HG02981 (cell line): Measurements from ENCODE around the gene TRIO.

Experiments used
- ATAC-seq: cut with Tn5 transposase; IDR thresholded peaks from one replicate; pipeline ENCODE4 v1.9.1; 2021; ENCODE audit warnings: mild to moderate bottlenecking, moderate library complexity; ENCODE audit not compliant: unreplicated experiment

Gene TRIO

DNA sequence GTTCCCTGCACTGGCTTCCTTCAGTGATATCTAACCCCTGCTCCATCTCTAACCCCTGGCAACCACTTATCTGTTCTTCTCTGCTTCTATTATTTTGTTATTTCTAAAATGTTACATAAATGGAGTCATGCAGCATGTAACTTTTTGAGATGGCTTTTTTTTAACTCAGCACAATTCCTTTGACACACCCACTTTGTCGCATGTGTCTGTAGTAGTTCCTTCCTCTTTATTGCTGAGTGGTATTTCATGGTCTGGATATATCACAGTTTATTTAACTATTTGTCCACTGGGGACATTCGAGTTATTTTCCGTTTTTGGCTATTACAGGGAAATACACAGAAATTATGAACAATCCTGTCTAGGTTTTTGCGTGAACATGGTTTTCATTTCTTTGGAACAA is 200.2 kb downstream of the TRIO start:
- no peak for ATAC-seq

DNA sequence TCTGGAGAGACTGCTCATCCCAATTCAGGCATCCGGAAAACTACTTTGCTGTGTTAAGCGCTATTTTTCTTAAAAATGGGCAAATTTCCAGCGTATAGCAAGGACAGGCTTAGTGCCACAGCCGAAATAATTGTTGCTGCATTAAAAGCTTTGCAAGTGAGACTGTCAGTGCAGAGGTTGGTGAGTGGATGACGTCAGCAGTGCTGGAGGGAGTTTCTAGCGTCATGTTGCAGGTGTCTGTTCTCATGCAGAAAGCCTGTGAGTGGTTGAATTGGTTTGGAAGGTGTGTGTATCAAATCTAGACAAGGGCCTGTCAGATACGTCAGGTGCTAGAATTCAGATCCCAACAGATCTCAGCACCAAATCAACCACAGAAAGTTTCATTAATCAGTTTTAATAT is 204.4 kb downstream of the TRIO start:
- no peak for ATAC-seq

DNA sequence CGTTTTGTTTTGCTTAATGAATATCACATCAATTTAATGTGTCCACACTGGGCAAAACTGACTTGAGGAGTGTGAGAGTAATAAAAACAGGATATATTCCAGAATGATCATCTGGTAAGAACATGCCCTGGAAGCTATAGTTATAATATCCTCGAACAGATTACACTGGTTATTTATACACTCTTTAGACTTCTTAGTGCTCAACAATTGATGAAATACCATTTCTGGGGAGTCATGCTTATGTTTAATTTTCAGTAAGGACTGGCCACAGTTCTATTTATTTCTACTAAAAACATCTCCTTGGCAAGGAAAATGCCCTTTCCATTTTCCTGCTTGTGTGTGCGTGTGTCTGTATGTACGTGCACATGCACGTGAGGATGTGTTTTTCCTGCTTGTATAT is 205.0 kb downstream of the TRIO start:
- no peak for ATAC-seq

GRCh38 chr5:14349029-14349428 is 205.9 kb downstream of the TRIO start:
- ATAC-seq, result no peak

DNA sequence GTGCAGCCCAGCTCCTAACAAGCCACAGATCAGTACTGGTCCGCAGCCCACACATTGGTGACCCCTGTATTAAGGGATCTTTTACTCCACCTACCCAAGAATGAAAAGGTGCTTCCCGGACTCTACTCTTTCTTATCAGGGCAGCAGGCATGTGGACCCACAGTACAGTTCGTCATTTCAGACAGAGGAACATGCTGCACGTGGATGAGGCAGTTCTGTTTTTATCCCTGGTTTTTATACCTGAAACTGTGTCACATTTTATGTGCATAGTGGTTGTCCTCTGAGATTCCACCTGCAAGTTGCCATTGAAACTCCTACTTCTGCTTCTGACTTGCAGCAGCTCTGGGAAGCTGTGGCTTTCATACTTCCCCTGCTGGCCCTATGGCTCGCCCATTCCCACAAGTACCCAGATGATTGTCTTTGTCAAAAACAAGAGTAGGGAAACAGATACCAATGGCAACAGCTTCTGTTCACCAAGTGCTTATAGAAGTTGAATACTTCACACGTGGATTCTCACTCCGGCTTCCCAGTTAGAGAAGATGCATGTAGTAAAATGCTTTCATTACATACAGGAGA is 208.0 kb downstream of the TRIO start:
- ATAC-seq, result no peak

DNA sequence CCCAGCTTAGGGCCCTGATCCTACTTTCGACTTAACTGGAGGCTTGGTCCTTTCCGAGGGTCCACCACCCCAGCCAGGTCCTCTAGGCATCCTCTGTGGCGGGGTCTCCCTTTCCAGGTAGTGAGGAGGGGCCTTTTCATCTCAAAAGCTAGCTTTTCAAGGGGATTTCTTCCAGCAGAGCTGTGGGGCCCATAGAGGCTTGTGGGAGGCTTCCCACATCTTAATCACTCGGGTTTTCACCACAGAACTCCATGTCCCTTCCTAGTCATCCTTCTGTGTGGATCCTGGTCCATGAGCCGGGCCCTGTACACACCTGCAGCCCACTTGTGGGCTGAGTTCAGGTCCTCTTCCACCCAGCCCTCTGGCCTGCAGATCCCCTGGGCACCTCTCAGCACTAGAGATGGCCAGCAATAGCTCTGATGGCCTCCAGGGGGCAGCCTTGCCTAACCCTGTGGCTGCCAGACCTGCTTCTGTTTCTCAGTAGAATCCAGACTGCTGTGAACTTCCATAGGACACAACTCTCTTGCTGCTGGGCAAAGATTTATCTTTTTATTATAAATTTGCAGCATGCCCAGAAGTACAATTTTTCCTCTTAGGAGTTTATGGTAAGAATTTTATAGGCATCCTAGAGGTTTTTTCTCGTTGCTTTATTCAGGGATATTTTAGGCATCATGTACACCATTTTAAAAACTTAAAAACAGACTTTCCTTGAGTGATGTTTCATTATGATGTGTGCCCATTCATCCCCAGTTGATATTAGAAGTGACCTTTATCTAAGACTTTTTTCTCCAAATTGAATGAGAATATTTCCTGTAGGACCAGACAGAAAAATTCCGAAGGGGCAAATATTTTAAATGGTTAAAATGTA is 208.9 kb downstream of the TRIO start:
- peak; percentile 83 for ATAC-seq

GRCh38 chr5:14353726-14354474 is 210.8 kb downstream of the TRIO start:
- ATAC-seq, result no peak

DNA sequence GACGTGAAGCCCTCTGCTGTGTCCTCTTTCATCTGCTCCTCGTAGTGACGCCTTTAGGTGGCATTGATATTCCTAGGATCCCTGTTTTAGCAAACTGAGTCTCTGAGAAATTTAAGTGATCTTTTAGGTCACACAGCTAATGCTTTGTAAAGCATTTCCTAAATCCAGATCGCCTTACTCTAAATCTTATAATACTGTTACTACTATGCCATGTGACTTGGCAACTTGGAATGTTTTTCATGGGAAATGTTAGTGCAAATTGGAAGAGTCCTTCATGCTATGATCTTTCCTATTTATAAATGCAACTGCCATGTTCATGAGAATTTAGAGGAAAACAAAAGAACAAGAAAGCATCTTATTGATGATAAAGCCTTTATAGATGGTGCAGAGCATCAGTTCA is 212.2 kb downstream of the TRIO start:
- ATAC-seq, result no peak

DNA sequence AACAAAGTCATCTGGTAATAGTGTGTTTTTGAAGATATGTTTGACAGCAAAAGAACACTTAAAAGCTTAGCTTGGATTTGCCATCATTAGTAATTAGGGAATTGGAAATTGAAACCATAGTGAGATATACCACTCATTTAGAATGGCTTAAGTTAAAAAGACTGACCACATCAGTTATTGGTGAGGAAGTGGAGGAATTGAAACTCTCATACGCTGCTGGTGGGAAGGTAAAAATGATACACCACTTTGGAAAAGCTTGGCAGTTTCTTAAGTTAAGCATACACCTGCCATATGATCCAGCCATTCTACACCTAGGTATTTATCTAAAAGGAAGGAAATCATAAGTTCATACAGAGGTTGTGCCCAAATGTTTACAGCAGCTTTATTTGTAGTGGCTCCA is 213.2 kb downstream of the TRIO start:
- ATAC-seq, result peak; percentile 59

- no peak for ATAC-seq
These were observed 214.3 kb downstream of the TRIO start for GRCh38 chr5:14357441-14357840.

DNA sequence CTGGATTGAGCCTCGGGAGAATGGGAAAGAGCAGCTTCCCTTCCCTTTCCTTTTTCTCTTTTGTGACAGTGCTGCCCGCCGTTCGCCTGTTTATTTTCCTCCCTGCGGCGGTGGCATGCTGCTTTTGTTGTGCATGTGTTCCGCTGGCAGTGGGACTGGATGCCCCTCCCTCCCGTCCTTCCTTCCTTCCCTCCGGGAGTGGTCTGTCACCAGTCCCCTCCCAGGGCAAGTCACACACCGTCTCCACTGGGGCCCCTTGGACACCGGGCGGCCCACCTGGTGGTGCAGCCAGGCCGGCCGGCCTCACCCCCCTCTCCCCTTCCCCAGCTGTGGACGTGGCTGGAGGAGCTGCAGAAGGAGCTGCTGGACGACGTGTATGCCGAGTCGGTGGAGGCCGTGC is 214.7 kb downstream of the TRIO start:
- no peak for ATAC-seq

DNA sequence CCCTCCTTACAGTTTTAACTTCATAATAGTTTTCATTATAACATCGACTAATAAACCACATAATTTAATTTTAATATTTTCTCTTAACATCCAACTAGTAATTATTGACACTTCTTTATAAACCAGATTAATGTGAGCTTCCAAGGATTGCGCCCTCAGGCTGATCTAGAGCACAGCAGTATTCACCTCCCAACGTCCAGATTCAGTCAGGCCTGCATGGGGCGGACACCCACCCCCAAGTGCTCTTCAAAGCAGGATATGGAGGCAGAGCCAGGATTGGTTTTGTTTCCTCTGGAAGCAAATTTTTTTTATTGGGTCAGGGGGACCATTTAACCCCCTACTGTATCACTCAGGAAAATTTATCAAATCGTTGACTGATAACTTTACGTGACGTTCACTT is 215.4 kb downstream of the TRIO start:
- ATAC-seq, result no peak

- no peak for ATAC-seq
These were observed 216.2 kb downstream of the TRIO start for GRCh38 chr5:14359069-14360043.

DNA sequence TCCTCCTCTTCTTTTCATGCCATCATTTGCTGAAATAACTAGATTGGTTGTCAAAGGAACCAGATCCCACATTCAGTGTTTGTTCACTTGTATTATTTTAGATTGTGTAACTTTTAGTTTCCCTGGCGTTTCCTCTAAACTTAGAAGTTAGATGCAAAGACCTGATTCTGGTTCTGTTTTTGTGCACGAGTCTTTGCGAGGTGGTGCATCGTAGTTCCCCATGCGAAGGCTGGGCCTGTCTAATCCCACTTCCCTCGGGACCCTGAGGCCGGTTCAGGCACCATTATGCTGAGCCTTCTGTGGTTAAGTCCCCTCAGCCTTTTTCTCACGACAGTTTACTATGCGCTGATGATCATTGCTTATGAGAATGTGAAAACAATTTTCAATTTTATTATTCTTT is 219.3 kb downstream of the TRIO start:
- ATAC-seq, result no peak

- ATAC-seq, result no peak
These were observed 221.0 kb downstream of the TRIO start for GRCh38 chr5:14364096-14364495.

GRCh38 chr5:14364576-14365472 is 221.7 kb downstream of the TRIO start:
- no peak for ATAC-seq

GRCh38 chr5:14365831-14366430 is 222.8 kb downstream of the TRIO start:
- no peak for ATAC-seq

GRCh38 chr5:14366763-14367162 is 223.6 kb downstream of the TRIO start:
- ATAC-seq, result no peak

GRCh38 chr5:14367364-14367763 is 224.2 kb downstream of the TRIO start:
- ATAC-seq, result no peak
